Fibroblast of pulmonary artery (primary cell): Measurements from ENCODE around the gene DNPEP.

Experiments
- DNase-seq: peaks from one replicate; pipeline ENCODE4 v3.0.0-alpha.2; 2010; ENCODE audit warnings: low read depth
- H3K4me3 ChIP-seq: replicated peaks from 2 replicates; pipeline ENCODE4 v1.5.1; 2011; ENCODE audit warnings: low read depth, mild to moderate bottlenecking, control low read depth, low read length, moderate library complexity
- TF ChIP-seq, protein P1 (sequence below): IDR thresholded peaks from 2 replicates; pipeline ENCODE4 v1.5.1; 2011; ENCODE audit warnings: mild to moderate bottlenecking, control low read depth, low read length, inconsistent platforms; ENCODE audit errors: missing control alignments

DNPEP gene

DNA sequence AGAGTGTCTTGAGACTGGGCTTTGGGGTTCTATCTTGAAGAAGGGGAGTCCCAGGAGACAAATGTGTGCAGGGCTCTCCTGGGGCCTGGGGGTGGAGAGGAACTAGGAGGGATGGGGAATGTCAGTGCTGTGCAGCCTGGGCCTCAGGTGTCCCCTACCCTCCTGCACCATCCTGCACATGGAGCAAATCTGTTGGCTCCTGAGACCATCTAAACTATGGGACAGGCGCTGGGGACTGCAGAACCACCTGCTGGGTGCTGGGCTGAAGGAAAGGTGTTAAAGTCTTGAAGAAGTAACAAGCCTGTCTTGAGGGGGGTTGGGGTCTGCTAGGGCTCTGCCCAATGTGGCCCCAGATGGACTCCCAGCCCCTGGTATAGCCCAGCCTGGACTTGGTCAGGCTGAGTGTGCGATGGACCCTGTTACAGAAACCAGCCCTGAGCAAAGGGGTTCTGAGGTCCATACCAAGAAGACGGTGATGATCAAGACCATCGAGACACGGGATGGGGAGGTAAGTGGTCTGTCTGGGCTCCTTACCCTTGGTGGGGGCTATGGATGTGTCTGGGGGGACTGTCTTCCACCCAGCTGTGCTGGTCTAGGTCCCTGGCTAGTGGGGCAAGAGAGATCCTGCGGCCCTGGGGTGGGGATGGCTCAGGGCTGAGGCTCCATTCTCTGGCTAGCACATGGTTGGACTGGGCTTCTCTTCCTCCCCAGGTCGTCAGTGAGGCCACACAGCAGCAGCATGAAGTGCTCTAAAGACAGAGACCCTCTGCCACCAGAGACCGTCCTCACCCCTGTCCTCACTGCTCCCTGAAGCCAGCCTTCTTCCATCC lies 37.7 kb upstream of the DNPEP start:
- no peak for DNase-seq
- TF ChIP-seq, protein P1, sequence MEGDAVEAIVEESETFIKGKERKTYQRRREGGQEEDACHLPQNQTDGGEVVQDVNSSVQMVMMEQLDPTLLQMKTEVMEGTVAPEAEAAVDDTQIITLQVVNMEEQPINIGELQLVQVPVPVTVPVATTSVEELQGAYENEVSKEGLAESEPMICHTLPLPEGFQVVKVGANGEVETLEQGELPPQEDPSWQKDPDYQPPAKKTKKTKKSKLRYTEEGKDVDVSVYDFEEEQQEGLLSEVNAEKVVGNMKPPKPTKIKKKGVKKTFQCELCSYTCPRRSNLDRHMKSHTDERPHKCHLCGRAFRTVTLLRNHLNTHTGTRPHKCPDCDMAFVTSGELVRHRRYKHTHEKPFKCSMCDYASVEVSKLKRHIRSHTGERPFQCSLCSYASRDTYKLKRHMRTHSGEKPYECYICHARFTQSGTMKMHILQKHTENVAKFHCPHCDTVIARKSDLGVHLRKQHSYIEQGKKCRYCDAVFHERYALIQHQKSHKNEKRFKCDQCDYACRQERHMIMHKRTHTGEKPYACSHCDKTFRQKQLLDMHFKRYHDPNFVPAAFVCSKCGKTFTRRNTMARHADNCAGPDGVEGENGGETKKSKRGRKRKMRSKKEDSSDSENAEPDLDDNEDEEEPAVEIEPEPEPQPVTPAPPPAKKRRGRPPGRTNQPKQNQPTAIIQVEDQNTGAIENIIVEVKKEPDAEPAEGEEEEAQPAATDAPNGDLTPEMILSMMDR, result no peak
- no peak overlapping the region for H3K4me3 ChIP-seq

DNA sequence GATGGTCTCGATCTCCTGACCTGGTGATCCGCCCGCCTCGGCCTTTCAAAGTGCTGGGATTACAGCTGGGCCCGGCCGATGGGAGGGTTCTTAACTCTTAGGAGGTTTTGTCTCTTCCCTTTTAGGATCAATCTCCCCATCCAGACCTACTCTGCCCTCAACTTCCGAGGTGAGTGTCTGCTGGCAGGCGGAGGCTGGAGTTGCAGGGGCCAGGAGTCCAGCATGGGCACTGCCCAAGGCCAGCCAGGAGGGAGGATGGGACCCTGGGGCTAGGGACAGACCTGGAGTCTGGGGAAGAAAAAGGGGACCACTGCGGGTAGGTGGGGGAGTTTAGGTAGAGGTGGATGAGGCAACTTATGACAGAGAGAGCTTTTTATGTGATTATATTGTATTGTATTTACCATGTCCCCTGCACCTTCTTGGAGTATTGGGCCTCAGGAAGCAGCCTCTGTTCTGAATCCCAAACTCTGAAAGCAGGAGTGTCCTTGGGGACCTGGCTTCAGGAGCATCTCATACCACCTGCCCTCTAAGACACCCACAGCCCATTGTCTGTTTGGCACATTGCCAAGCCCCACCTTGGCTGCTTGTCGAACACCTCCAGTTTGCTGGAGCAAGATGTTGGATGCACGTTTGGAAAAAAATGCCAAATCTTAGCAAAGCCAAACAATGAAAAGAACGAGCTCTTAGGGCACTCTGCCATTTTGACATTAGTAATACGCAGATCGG lies 36.1 kb upstream of the DNPEP start:
- TF ChIP-seq, protein P1, result no peak
- DNase-seq, result no peak
- H3K4me3 ChIP-seq, result no peak overlapping the region

DNA sequence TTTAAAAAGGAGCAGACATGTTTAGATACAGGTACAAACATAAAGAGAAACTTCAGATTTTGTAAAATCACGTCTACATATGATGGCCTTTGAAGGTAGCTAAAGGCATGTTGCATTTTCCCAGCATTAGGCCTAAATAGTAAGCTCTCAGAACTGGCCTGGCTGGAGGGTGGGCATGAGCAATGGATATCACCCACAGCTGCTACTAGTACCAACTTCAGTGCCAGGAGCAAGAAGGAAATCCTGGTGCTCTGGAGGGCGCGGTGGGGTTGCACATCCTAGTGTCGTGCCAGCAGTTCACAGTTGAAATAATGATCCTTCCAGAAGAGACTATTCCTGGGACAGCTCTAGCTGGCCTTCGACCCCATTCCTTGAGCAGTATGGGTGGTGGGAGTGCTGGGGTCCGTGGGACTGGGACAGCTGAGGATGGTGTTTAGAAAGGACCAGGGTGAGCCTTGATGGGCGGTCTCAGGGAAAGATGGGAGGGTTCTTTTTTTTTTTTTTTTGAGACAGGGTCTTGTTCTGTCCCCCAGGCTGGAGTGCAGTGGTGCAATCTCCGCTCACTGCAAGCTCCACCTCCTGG lies 35.3 kb upstream of the DNPEP start:
- H3K4me3 ChIP-seq, result no peak overlapping the region
- no peak for DNase-seq
- TF ChIP-seq, protein P1, result no peak

DNA sequence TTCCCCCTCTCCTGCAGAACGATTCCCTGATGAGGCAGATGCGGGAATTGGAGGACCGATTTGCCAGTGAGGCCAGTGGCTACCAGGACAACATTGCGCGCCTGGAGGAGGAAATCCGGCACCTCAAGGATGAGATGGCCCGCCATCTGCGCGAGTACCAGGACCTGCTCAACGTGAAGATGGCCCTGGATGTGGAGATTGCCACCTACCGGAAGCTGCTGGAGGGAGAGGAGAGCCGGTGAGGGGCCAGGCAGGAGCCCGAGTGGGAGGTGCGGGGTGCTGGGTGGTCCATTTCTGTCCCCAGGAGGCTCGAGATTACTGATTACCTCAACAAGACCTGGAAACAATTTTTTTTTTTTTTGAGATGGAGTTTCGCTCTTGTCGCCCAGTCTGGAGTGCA lies 33.6 kb upstream of the DNPEP start:
- TF ChIP-seq, protein P1, result no peak

DNA sequence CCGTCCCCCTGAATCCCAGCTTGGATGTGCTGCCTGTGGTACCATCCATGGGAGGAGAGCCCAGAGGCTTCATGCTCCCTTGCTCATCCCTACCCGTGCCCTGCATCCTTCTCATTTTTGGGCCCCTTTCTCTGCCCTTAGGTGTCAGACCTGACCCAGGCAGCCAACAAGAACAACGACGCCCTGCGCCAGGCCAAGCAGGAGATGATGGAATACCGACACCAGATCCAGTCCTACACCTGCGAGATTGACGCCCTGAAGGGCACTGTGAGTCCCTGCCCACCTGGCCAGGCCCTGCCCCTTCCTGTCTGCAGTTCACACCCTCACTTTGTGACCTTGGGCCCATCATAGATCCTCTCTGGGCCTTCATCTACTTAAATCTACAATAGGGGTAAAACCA lies 33.0 kb upstream of the DNPEP start:
- no peak overlapping the region for H3K4me3 ChIP-seq
- no peak for DNase-seq
- TF ChIP-seq, protein P1, result no peak

More for the DNA sequence above, 33.6 kb upstream of the DNPEP start:
- H3K4me3 ChIP-seq, result no peak overlapping the region
- DNase-seq, result no peak

DNA sequence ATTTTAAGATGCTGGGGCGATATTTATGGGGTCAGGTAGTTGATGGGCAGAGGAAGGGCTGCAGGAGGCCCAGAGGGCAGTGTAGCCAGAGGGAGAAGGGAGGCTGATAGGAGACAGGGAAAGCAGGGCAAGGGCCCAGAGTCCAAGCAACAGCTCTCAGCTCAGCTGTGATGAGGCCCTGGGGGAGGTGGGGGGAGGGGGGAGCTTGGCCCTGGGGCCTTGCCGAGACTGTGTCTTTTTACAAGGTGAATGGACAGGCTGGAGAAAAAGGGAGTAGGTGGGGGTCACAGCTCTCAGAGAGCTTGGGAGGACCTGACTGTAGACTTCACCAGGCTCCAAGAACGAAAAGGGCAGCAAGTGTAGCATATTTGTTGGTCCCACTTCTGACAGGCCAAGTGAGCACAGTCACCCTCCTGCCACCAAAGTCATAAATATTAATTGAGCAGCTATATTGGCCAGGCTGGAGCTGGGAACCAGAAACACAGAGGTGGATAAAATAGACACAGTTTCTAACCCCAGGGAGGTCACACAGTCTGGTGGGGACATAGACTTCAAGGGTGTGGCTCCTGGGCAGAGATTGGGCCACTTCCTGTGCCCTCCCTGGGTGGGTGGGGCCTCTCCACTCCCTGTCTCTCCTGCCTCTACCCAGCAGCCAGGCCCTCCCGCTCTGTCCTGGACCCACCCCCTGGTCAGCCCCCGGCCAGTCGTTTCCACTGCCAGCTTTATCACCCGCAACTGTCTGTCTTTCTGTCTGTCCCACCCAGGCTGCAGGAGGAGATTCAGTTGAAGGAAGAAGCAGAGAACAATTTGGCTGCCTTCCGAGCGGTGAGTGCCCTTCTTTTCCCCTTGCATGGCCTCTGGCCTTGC lies 31.9 kb upstream of the DNPEP start:
- H3K4me3 ChIP-seq, result no peak overlapping the region
- TF ChIP-seq, protein P1, result no peak
- DNase-seq, result no peak
